ENCODE data around the gene ANKRD60.

The ANKRD60 gene

DNA sequence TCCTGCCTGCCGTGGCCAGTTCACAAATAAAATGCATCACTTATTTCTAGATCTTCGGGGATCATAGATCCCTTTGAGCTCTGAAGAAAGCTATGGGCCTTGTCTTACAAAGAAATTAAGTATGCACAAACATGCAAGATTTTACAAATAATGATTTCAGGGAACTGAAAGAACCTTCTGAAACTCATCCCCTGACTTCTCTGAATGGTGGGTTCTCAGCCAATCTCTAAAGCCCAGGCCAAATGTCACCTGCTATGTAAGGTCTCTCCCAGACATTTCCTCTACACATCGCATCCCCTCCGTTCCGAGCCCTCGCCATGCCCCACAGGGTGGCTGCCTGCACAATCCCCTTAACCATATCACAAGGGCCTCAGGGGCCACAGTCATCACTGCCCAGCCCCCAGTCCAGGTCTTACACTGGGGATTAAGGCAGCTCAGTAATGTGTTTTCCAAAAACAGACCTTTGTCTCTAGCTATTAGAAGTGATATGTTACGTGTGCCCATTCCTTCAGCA lies 16.1 kb upstream of the ANKRD60 start:
- no peak for DNase-seq

DNA sequence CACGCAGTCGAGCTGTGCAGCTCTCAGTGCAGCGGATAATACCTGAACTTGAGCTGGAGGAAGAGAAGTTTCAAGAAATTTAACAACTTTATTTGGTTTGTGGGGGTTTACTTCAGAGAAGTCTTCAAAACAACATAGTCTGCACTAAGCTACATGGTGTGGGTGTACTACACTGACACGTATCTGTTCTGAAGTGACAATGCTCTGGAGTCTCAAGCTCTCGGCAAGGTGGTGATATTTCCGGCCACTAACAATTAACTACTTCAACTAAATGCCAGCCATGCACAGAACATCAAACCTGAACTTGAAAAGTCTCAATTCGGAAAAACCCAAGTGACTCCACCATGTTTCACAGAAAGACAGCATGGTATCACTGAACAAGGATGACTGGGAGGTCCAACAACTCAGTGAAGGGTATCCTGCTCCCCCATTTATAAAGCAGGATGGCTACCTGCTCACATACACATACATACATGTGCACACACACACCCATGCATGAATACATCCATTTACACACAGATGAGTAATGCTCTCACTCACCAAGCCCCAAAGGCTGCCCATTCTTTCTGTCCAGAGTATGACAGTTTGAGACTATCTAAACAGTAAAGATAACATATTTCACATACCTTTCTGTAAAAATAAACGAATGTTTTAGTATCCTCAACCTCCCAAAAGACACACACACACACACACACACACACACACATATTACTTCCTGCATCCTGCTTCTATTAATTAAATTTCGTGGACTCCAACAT lies 15.4 kb upstream of the ANKRD60 start:
- DNase-seq = no peak

DNA sequence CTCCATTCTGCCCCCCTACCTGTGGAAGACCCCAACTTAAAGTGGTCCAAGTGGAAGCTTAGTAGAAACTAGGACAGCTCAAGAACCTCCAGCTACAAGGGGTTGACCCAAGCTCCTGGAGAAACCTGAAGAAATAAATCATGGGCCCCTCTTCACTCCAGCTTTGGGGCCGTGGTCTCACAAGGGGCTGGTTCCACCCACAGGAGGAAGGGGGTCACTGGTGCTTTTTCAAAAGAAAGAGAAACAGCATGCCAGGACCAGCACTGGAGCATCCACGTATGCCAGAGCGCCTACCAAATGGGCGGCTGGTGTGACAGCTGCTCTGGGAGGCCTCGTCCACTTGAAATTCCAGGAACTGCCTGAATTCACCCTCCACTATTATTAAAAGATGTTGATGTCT lies 14.4 kb upstream of the ANKRD60 start:
- no peak for DNase-seq

DNA sequence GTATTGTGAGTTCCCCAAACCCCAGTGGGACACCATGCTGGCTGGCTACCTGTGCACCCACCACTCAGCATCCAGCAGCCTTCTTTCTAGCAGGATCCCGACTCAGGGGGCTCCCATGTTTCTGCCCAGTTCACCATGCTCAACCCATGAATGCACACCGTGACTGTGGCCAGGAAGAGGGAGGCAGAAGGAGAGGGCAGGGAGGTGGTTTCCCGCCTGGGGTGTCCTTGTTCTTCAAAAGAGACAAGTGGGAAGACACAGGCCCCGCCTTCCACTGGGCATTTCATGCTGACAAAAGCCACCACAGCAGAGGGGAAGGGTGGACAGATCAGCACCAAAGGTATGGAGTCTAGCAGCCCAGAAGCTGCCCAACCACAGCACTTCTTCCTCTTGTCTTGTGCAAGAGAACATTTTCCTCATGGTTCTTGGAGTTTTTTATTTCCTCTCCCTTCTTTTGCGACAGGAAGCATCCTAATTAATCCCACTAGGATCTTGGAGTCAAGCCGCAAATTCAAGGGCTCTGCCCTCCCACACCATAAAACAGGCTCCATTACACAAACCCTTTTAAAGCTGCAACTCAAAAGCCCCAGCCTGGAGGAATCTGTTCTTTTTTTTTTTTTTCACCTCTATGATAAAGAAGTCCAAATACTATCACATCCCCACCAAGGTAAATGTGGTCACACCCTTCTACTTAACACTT lies 13.5 kb upstream of the ANKRD60 start:
- DNase-seq = no peak

DNA sequence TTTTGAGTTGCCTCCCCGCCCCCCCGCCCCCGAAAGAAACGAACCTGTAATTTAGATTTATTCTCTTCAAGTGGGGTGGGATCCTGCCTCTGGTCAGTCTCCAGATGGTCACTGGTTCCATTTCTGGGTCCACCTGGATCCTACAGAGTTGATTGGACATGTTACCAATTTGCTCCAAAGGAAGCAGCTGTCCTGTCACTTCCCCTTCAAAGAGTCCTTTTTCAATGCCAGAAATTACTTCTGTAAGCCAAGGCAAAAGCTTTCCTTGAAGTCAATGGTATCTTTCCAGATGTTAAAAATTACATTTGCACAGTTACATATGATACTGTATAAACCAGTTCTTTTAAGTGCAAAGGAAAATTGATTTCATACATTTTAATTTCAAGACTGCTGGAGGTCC lies 12.0 kb upstream of the ANKRD60 start:
- DNase-seq = no peak

DNA sequence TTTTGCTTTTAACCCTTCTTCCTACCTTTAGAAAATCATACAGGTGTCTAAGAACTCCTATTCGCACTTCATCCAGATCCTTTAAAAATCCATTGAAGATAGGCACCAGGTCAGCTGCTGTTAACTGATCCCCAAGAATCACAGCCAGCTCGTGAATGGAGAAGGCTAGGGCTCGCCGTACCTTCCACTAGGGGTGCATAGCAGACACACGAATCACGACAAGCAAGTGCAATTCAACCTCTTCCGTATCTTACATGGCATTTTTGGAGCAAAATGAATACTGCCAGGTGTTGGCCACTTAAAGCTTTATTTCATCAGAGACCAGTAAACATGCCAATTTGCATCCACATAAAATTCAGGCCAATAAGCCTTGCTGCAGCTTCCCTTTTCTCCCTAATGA lies 10.8 kb upstream of the ANKRD60 start:
- DNase-seq = no peak

DNA sequence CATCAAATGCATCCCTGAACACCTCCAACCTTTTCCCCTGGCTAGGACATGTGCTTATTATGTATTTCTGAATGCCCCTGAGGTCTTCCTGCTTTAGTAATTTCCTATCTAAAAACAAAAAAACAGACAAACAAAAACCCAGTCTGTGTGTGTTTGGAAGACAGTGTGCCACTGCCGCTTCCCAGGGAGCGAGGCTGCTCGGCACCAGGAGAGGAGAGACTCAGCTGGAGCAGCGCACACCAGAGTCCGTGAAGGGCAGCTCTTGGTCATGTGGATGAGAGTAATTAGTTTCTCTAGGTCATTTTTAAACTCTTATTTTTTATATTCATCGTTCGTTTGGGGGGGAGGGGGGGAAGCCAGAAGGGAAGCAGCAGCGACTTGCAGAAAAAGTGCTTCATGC lies 10.0 kb upstream of the ANKRD60 start:
- DNase-seq = no peak

DNA sequence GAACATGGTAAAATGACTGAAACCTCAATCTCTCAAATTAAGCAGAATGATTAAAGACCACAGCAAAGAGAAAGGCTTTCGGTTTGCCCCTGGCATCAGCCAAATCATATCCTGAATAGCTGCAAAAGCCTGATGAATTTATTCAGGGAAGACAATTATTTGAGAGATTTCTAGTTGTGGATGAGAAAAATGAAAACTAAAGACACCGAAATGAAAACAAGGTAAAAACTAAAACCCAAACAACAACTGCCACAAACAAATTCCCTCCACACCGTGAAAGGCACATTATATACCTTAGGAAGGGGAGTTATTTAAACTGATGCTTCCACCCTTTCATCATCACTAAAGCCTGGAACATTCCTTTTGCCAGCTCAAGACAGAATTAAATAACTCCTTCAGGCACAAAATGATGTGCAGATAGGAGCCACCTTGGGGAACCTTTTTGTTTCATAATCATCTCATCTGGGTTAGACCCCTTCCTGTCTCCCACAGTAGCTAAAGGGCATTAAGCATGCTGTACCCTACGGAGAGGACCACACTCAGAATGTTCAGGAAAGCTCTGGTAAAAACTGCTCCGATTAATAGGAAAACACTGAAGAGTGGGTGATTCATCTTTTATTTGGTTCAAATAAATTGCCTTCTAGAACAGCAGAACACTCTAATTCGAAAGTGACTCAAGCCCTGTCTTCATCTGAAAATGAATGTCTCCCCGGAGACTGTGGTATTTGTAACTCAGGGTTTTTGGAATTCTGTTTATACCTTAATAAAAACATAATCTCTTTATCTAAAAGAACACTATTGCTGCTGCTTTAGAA lies 9.1 kb upstream of the ANKRD60 start:
- DNase-seq = no peak

DNA sequence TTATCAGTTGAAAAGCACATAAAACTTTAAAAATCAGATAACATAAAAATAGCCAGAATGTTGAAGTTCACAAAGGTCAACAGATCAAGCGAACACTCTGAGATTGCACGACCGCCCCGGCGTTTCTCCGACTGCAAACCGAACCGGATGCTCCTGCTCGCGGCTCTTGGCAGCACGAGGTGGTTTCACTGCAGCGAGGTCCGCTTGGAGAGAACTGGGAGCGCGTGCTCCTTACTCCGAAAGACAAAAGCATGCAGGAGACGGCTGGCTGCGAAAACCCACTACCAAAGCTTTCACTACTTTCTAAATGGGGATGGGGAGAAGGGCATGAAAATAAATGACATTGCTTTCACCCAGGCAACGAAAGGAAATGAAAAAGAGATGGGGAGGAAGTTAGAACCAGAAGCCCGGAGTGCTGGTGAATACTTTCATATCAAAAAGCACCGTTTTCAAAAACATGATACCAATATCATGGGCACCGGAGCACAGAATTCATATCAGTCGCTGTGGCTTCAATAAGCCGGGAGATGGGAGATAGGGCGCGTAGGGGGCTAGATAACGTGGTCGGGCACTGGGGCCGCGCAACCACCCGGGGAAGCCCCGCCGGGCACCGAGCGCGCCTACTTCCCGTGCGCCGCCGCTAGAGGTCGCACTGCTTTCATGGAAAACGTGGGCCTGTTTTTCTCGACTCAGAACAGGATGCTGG lies 8.3 kb upstream of the ANKRD60 start:
- DNase-seq = peak; percentile 70

DNA sequence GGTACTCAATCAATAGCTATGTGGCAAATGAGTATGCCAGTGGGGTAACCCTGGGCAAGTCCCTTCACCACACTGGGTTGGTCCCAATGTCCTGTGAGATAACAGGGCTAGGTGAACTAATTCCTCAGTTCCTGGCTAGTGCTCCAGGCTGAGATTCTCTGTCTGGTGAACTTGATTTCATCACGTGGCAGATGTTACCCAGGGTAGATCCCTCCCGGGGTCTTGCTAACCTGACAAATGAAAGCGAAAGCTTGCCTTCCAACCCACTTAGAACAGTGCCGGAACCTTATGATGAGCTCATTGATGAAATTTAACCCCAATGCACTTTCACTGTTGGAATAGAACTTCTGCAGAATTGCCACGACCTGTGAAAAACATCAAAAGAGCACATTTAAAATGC lies 6.6 kb upstream of the ANKRD60 start:
- no peak for DNase-seq

DNA sequence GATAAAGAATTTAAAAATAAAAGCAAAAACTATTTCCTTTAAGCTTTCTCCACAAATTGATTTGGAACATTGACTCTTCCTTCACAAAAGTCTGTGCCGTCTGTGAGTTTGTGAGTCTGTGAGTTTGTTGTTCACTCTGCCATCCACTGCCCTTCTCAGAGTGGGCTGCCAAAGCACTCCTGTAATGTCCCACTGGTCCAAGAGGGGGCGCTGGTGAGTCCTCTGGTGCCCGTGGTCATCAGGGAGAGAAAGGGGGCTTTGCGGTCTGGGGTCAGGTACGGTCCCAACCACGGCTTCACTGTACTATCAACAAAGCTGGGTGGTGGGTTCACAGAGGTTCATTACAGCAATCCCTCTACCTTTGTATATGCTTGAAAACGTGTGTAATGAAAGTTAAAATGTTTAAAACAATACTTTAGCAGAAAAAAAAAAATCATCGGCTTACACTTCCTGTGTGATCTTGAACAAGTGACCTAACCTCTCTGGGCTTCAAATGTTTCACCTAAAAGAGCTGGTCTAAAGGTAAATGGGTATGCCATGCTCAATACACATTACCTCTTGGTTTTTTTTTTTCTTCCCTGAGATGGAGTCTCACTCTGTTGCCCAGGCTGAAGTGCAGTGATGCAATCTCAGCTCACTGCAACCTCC lies 5.6 kb upstream of the ANKRD60 start:
- DNase-seq = no peak

DNA sequence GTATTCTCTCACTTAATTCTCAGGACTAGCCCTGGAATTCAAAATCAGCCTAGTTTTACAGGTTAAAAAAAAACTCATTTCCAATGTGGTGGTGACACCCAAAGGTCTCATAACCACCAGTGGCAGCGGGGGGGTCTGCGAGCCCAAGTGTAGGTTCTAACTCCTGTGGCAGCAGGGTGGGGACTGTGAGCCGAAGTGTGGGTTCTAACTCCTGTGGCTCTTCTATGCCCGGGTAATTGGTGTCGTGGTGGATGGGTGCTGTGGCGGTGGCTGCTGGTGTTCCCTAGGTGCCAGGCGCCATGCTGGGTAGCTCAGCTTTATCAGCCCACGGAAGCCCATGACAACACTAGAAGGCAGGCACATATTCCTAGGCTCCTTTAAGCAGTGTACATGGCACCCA lies 4.9 kb upstream of the ANKRD60 start:
- no peak for DNase-seq

DNA sequence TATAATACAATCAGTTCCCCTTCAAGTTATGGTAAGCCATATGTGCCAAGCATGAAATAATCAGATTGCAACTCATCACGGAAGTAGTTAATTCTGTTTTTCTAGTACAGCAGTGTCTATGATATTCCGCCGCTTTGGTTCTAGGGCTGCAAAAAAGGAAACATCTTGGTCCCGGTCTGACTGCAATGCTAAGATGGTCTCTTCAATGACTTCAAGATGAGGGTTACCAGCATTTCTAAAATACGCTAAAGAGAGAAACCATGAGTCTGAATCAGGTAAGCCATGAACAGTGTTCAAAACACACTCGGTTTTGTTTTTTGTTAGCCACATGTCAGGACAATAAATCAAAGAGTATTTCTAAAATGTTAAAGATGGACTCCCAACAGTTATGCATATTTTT lies 3.2 kb upstream of the ANKRD60 start:
- DNase-seq = no peak

DNA sequence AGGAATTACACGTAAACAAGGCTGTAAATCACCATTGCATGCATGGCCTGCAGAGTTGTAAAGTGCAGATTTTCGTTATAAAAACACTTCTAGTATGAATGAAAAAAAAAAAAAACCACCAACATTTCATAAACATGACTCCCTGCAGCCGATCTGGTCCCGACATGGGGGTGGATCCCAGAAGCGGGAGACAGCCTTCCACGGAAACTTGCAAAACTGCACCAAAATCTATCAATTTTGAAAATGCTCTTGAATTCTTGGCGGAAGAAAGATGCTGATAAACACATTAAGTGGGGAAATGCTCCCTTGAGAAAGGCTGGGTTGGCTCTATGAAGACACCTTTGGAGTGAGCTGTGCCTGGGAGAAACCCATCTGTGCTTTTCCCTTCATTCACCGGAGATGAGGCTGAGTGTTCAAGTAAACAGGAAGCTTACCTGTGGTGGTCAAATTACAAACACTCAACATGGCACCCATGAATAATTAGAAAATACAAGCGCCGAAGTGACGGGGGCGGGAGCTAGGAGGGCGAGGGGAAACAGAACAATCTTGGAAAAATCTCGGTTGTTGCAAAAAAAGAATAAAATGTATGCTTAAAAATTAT lies 845 bp upstream of the ANKRD60 start:
- DNase-seq = peak; percentile 37

DNA sequence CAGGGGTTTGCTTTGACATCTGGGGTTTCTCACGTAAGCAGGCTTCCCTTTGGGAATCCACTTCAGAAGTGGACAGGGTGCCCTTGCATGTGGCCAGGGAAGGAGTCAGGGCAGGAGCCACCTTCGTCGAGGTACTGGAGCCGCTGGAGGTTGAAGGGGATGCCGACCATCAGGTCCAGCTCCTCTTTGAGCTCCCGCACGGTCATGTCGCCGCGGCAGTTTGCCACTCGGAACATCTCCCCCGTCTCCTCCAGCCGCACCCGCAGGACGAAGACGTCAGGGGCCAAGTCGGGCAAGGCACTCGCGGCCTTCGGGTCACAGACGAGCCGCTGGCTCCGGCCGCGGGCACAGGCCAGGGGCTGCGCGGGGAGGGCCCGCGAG lies 360 bp downstream of the ANKRD60 start:
- no peak for DNase-seq

DNA sequence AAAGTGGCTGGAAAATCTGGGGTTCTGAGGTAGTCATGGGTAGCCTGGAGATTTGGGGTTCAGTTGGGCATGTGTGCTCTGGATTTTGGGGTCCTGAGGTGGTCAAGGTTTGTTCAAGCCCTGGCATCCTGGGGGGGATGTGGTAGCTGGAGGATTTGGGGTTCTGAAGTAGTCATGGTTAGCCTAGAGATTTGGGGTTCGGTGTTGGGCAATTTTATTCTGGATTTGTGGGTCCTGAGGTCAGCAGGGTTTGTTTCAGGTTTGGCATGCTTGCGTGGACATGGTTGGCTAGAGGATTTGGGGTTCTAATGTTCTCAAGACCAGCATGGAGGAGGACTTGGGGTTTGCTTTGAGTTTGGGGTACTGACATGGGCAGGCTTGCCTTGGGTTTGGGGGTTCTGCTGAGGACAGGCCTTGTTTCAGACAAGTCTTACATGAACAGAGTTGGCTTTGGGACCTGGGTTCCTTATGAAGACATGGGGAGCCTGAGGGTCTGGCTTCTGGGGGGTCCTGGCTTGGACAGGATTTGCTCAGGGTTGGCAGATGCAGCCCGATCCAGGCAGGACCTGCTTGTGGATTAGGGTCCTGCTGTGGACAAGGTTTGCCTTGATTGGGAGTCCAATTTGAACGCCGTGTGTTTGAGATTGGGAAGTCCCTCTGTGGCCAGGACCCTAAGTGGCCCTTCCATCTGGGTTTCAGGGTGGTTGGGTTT lies 906 bp downstream of the ANKRD60 start:
- DNase-seq = no peak

DNA sequence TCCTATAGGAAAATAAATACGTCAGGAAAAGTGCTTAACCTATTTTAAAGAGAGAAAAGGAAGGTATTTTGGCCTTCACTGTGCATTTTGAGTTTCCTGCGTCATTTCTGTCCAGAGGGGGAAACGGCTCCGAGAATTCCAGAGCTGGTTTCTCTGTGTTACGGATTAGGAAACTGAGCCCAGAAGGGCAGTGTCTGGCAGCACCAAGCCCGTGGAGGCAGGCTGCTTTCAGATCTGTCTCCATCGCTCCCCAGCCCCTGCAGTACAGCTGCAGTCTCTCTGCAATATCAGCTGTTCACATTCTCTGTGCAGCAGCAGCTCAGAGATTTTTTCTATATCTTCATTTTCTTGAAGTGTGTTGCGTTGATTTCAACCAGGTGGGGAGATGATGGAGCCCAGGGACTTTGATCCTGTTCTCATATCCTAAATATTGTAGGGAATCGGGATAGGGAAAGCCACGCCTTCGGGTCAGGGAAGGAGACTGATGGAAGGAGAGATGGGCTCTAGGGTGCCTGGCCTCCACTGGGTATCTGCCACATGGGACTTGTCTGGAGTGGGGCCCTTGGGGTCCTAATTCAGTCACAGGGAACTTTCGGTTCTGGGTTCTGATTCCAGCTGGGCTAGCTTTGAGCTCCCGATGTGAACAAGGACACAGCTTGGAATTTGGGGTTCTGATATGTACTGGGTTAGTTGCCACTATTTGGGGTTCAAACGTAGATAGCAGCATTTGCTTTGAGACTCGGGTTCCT lies 2.8 kb downstream of the ANKRD60 start:
- no peak for DNase-seq

DNA sequence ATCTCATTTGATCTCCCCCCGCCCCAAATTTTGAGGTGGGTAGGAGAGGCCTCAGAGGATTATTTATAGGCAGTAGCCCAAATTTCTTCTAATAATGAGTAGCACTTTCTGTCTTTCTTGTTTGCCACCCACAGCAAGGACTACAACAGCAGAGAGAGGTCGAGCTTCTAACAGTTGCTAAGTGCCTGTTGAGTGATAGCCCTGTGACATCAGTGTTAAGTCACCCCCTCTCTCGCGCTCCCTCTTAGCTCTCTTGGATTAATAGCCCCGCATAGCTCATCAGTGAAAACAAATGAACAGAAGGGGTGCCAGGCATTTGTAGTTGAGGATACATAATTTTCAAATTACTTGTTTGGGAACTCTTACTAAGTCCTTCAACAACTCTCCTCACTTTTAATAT lies 3.5 kb downstream of the ANKRD60 start:
- no peak for DNase-seq

DNA sequence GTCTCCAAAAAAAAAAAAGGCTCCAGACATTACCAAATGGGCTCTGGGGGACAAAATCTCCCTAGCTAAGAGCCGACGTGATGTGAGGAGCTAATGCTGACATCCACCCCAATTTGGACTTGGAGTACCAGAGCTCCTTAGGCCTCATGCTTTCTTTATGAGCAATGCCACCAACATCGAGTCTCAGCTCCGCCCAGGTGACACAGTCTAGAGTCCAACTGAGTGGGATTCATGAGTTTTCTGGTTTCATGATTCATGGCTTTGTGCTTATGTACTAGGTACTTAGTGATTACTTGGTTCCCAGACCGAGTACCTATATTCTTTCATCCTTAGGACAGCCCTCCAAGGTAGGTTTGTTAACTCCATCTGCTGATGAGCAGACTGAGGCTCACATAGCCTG lies 4.4 kb downstream of the ANKRD60 start:
- DNase-seq = no peak

DNA sequence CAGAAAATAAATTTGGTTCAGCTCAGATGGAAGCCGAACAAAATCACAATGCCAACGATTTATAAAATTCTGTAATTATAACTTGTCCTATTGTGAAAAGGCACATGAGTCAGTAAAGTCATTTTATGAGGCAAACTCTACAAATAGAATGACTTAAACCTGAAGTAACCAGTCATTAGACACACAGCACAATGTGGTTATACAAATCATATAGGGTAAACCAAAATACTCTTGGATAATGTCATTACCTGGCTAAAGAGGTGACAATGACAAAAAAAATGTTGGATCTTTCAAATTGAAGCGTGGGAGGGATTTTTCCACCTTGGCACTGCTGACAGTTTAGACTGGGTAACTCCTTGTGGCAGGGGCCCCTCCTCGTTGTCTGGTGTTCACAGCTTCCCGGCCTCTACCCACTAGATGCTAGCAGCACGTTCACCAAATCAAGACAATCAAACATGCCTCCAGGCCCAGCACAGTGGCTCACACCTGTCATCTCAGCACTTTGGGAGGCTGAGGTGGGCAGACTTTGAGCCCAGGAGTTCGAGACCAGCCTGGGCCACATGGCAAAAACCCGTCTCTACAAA lies 5.0 kb downstream of the ANKRD60 start:
- DNase-seq = no peak

All from NCI-H1105 (cell line).